Iris pigment epithelial cell (primary cell): ENCODE measurements around the gene NAV2.
"Not testable (repeated sequence)": the region's sequence is repeated elsewhere in the genome, so short reads cannot be mapped to it uniquely, and the experiment has no call there.

Experiments
- DNase-seq: peaks from one replicate; pipeline ENCODE4 v3.0.0-alpha.2; 2011; ENCODE audit warnings: low read depth

Gene NAV2

GRCh38 chr11:20000022-20000350 is 287.3 kb downstream of the NAV2 start:
- no peak for DNase-seq

GRCh38 chr11:20000351-20001134 is 287.9 kb downstream of the NAV2 start:
- no peak for DNase-seq

DNA sequence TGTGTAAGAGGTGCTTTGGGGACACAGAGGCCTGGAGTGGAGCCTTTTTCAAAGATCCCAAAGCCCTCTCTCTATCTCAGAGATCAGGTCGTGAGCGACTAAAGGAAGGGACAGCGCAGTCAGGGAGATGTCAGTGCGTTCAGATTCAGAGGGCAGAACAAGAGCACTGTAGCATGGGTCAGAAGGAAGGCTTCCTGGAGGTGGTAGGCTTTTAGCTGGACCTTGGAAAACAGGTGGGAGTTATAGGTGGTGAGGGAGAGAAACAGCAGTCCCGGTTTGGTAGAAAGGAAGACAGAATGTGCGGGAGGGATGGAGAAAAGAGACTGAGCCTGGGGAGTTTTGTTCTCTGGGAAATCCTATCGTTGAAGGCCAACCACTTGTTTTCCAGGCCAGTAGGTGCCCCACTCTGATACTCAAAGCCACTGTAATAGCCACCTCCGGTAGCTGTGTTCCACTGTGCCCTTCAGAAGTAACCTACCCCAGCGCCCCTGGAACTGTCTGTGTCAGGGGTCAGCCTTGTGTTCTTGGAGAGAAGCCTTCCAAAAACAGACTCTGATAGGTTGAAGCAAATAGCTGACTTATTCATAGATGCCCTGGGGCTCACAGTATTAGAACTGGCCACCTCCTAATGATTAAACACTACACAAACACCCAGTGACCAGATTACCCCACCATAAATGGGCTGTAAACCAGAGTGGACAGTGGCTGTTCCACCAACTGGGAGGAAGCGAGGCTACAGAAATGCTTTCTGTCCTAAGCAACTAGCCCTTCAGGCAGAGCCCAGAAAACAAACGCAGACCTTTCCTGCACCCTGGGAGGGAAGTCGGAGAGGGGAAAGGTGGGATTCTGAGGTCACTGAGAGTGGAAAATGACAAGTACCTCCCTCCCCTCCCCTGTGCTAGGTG is 289.9 kb downstream of the NAV2 start:
- DNase-seq: no peak

GRCh38 chr11:20003351-20003750 is 290.7 kb downstream of the NAV2 start:
- DNase-seq: no peak

- no peak for DNase-seq
Measured at GRCh38 chr11:20004866-20005265, 292.2 kb downstream of the NAV2 start.

DNA sequence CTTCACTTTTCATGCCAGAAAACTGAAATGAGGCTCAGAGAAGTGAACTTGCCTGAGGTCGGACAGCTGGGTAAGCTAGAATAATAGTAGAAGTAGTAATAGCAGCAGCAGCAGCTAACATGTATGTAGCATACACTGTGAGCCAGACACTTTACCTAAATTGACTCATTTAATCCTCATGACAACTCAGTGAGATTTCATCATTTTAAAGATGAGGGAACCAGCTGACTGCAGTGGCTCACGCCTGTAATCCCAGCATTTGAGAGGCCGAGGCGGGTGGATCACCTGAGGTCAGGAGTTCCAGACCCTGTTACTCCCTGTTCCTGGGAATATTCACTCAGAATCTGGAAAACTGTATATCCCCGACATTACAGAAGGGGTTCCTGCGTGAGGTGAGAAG is 293.1 kb downstream of the NAV2 start:
- DNase-seq: peak; percentile 51

DNA sequence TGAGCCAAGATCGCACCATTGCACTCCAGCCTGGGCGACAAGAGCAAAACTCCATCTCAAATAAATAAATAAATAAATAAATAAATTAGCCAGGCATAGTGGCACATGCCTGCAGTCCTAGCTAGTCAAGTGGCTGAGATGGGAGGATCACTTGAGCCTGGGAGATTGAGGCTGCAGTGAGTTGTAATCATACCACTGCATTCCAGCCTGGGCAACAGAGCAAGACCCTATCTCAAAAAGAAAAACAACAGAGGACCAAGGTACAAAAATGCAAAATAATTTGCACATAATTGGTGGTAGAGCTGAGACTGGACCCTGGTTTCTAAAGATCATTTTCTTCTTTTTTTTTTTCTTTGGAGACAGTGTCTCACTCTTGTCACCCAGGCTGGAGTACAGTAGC is 294.0 kb downstream of the NAV2 start:
- not testable (repeated sequence) for DNase-seq

GRCh38 chr11:20007386-20007785 is 294.7 kb downstream of the NAV2 start:
- DNase-seq: no peak

DNA sequence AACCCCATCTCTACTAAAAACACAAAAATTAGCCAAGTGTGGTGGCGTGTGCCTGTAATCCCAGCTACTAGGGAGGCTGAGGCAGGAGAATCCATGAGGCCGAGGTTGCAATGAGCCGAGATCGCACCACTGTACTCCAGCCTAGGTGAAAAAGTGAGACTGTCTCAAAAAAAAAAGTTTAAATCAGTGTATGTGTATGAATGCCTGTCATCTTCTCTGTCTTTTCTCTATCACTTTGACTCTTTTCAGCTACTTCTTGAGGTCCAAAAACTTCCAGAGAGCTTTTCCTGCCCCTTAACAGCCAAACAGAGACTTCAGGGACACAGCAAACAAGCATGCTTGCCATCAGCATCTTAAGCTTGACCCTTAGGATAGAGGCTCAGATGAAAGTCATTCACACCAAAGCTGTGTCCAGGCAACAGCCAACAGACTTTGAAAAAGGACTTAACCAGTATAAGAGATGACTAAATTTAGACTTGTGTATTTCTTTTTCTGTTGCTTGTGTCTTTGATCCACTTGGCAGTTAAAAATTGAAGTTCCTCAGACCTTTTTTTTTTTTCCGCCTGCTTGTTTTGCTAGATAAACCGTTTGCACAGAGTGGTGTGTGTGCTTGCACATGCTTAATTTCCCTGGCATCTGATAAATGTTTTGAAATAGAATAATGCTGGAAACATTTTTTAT is 295.7 kb downstream of the NAV2 start:
- DNase-seq: no peak

DNA sequence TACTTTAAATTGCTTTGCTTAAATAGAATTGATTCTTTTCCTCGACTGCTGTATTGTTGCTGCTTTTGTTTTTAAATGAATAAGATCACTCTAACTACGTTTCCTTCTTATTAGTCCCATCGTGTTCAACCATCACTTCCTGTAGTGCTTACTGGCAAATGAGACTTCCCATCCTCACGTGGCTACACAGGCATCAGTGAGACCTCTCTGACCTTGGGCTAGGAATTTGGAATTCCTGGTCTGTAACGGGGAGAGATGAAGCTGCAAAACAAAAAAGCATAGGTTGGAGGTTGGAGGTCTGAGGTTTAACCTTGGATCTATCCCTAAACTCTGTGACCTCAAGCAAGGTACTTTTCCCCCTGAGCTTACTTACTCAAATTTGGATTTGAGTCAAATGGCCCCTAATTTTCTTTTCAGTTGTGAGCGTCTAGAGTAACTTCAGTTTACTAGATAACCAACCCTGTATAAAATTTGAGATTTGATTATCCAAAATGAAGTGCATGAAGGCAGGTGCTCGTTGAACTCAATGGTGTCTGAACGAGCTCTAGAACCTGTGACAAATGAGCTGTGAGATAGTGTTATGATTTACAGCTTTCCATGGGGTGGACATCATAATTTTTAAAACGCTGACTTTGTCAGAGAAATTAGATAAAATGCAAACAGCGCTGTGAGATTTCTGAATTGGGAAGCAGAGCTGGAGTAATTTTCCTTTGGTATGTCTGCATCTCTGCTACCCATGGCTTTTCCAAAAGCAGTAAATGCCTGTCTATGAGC is 296.4 kb downstream of the NAV2 start:
- no peak for DNase-seq

DNA sequence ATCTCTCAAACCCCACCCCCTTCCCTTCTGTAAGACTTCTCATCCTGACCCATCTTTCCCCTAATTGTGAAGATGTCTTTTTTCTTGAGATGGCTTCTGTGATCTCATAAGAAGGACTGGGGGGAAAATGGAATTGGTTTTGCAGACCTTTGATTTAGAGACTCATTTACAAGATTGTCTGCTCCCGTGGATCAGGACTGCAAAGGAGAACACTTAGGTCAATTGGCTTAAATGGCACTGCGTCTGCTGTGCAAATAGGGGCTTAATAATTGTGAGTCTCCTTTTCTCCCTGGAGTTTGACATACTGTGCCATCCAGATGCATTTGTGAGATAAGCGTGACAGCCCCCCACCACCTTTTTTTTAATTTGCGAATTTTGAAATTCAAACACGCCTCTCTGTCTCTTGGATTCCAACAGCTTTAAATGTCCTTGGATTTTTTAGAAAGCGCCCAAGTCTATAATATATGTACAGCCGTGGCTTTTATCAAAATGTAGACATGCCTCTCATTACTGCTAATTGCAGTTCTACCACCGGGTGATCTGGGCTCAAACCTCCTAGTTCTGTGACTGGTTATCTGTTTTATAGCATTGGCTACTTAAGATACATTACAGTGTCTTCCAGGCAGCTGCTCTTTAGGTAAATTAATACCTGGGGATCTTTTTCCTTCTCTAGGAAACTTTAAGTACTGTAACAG is 297.7 kb downstream of the NAV2 start:
- no peak for DNase-seq

DNA sequence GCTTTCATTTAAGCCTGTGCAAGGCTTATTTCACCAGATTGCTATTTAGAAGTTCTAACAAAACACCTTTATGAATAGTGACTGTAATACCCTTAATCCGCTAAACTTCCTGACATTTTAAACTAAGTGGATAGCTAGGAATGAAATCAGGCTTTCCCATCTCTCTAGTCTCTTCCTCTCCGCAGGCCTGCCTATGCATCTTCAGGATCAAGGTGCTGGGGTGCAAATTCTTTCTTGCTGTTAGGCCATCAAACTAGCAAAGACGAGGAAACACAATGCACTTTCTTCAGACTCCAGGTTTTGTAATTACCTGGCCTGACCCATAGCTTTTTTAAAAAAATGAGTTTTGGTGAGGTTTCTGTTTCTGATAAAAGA is 298.2 kb downstream of the NAV2 start:
- DNase-seq: no peak

- peak; percentile 70 for DNase-seq
Measured at GRCh38 chr11:20011307-20011951, 298.8 kb downstream of the NAV2 start.

DNA sequence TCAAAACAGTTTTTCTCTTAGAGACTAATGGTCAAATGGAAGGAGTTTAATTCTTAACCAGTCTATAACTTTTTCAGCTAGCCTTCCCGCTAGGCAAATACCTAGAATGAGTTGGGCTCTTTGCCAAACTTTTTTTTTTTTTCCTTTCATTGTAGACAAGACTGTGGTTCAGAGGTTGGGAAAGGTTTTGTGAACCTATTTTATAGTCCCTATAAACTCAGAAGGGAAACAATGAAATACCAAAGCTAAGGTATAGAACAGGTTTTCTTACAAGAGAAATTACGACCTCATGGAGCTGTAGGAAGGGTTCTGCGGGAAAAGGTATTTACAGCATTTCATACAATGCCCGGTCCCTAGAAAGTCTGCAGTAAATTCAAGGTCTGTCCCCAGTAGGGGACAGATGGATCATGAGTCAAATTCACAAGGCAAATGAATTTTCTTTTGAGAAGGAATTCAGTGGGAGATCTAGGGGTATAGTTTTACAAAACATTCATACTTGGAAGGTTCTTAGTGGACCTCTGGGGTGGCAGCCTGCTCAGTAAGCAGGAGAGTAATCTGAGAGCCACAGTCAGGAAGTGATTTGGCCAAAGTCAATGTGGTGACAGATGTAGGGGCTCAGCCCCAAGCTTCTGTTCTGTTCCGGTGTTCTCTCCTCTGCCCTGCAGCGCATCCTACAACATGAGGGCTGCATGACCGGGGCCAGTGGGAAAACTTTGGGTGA is 300.9 kb downstream of the NAV2 start:
- DNase-seq: peak; percentile 55

DNA sequence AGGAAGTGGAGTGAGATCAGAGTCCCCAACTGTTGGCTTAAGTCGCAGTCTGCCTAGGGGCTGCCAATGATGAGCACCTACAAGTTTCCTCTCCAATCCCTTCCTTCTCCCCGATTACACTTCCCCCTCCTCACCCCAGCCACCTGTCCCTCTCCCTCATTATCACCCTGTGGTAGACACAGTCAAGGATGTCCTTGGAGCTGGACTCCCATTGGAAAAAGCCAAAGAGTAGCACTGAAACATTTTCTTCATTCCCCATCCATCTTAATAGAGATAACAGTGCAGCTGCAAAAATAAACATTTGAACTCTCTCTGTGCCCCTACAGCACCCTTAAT is 301.4 kb downstream of the NAV2 start:
- no peak for DNase-seq

GRCh38 chr11:20015101-20015500 is 302.5 kb downstream of the NAV2 start:
- DNase-seq: peak; percentile 33

- peak; percentile 56 for DNase-seq
Measured at GRCh38 chr11:20015529-20016427, 303.1 kb downstream of the NAV2 start.

DNA sequence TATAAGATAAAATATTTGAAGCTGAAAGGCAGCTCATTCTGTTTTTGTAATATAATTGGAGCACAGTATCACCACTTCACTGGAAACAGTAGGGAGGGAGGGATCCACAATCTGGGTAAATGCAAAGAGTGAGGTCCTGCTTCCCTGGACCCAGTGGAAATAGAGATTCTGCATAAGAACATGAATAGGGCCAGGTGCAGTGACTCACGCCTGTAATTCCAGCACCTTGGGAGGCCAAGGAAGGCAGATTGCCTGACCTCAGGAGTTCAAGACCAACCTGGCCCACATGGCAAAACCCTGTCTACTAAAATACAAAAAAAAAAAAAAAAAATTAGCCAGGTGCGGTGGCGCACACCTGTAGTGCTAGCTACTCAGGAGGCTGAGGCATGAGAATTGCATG is 303.9 kb downstream of the NAV2 start:
- DNase-seq: no peak

DNA sequence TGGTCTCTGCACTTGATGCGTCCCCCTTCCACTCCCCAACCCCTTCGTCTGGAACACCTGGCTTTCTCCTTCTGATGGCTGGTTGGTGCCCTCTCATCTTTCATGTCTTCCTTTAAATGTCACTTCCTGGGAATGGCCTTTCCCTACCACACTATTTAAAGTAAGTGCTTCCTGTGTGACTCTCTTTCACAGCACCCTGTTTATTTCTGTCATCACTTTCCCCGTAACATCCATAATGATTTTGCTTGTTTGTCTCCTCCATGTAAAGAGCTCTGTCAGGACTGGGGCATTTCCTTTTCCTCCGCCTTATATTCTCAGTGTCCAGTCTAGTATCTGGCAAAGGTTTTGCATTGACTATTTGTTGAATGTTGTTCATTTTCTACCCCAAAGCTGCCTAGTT is 304.7 kb downstream of the NAV2 start:
- DNase-seq: no peak
